ENCODE results near the gene RHNO1.

- TF ChIP-seq, protein P1, sequence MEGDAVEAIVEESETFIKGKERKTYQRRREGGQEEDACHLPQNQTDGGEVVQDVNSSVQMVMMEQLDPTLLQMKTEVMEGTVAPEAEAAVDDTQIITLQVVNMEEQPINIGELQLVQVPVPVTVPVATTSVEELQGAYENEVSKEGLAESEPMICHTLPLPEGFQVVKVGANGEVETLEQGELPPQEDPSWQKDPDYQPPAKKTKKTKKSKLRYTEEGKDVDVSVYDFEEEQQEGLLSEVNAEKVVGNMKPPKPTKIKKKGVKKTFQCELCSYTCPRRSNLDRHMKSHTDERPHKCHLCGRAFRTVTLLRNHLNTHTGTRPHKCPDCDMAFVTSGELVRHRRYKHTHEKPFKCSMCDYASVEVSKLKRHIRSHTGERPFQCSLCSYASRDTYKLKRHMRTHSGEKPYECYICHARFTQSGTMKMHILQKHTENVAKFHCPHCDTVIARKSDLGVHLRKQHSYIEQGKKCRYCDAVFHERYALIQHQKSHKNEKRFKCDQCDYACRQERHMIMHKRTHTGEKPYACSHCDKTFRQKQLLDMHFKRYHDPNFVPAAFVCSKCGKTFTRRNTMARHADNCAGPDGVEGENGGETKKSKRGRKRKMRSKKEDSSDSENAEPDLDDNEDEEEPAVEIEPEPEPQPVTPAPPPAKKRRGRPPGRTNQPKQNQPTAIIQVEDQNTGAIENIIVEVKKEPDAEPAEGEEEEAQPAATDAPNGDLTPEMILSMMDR (IDR thresholded peaks at IDR 0.05; ENCODE audit: control extremely low read depth in 1 of 3, insufficient read depth in 1 of 3, low read depth in 1 of 3, low read length in 3 of 3): no peak
- TF ChIP-seq JUND (IDR thresholded peaks at IDR 0.05; ENCODE audit: low read length): no peak
Measured at GRCh38 chr12:2924019-2924418, 47.0 kb downstream of the RHNO1 start.
